Activated CD8-positive, alpha-beta memory T cell treated with anti-CD3 and anti-CD28 coated beads, Interleukin-2, amount 50 U/mL, for 1 hour (primary cell): ENCODE results near the gene TMC1.

Experiments used
- DNase-seq: peaks from one replicate; pipeline ENCODE4 v3.0.0-alpha.2; 2020; ENCODE audit errors: extremely low read depth

Gene TMC1

GRCh38 chr9:72872718-72873117 is 351.3 kb downstream of the TMC1 start:
- DNase-seq = no peak

- DNase-seq = no peak
These were observed 352.0 kb downstream of the TMC1 start for GRCh38 chr9:72873456-72873855.

- no peak for DNase-seq
These were observed 352.9 kb downstream of the TMC1 start for GRCh38 chr9:72874344-72874743.

GRCh38 chr9:72875221-72875620 is 353.8 kb downstream of the TMC1 start:
- no peak for DNase-seq

GRCh38 chr9:72880821-72881220 is 359.4 kb downstream of the TMC1 start:
- no peak for DNase-seq

GRCh38 chr9:72882117-72882775 is 360.8 kb downstream of the TMC1 start:
- DNase-seq = no peak

- no peak for DNase-seq
These were observed 362.5 kb downstream of the TMC1 start for GRCh38 chr9:72883875-72884274.

GRCh38 chr9:72884508-72884907 is 363.1 kb downstream of the TMC1 start:
- no peak for DNase-seq
